T-helper 9 cell (primary cell): ENCODE results near the gene SERPINB12.

ENCODE experiments used
- DNase-seq: peaks from one replicate; pipeline ENCODE4 v3.0.0-alpha.2; 2020

Gene SERPINB12

DNA sequence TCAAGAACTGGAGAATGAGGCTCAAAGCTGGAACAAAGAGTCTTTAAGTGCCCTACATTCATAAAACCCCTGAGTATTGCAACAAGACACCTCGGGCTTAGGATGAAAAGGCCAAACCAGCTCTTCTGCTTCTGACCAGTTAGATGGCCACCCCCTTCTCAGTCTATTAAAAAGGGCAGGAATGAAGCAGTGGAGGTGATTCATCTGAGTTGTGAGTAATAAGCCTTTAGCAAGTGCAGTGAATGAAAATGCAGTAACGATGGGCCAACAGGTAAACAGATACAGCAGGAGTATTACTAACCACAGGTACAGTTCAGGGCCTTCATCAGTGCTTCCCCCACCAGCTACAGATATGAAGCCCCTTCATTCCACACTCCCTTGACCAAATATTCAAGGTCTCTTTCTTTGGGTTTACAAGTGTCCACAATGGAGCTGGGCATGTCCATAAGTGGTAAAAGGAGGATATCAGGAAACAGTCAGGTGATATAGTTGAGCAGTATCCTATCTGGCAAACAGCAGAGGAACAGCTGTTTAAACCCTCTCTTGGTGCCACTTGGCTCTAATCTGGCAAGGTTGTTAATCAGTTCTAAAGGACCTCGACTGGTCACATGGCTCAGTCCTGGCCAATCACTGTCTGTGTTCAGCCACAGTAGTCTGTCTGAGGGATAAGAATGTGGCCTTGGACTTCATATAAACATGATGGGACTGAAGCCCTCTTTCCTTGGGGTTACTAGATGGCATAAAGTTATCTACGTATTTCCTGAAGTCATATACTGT, 62.8 kb downstream of the SERPINB12 start:
- DNase-seq: no peak

- DNase-seq: no peak
These were observed 64.4 kb downstream of the SERPINB12 start for GRCh38 chr18:63606526-63606925.

DNA sequence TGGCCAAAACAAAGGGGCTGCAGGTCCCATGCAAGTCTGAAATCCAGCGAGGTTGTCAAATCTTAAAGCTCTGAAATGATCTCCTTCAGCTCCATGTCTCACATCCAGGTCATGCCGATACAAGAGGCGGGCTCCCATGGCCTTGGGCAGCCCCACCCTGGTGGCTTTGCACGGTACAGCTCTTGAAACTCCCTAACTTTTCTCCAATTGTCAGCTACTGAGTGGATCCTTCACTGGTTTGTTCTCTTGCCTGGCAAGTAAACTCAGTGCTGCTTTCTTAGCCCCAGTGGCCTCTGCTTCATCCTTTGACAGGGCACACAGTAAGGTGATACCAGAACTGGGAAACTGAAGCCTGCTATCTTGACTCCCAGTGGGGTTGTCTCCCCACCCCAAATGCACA, 71.3 kb downstream of the SERPINB12 start:
- no peak for DNase-seq

GRCh38 chr18:63617049-63617914, 75.1 kb downstream of the SERPINB12 start:
- no peak for DNase-seq

DNA sequence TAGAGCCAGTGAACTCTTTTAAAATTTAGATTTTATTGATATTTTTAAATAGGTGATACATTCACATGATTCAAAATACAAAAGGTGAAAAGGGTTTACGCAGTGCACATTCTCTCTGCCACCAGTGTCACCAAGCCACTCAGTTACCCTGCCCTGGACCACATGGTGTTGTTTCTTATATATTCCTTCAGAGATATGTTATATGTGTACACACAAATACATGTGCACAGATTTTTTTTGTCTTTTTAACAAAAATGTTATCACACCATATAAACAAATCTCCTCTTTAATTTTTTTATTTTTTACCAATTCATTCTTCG, 75.7 kb downstream of the SERPINB12 start:
- no peak for DNase-seq
